ENCODE measurements around the gene NATD1.

- no peak for TF ChIP-seq CTCF (IDR thresholded peaks at IDR 0.05; ENCODE audit: low read depth, low read length)
- no peak for TF ChIP-seq EZH2phosphoT487 (IDR thresholded peaks at IDR 0.05; ENCODE audit: low read depth)
Observed at GRCh38 chr17:21248500-21248899, 4.7 kb downstream of the NATD1 start.
